Gastroesophageal sphincter (tissue), 4 donors: Measurements from ENCODE around the gene DMRTB1. TPM values are rescaled to one million over a fixed set of nuclear protein-coding genes. Genes with fewer than 3 reads are reported as not detected.

Source experiments
- ATAC-seq: fragments of 150-250 bp; one replicate; pipeline ENCODE4 v1.9.1; 2016; ENCODE audit warnings: mild to moderate bottlenecking, moderate library complexity
- H3K27ac ChIP-seq, 4 donors: fragments of 200-600 bp; sonication (generic) in 3 of 4; 1 replicate in 3 of 4; 2 replicates in 1 of 4; pipeline ENCODE4 v1.5.1; 2016 to 2019
- H3K27me3 ChIP-seq: fragments of 200-600 bp; sonication (generic); one replicate; pipeline ENCODE4 v1.5.1; 2019
- H3K36me3 ChIP-seq, 2 donors: fragments of 200-600 bp; sonication (generic); one replicate each; pipeline ENCODE4 v1.5.1; 2019; ENCODE audit warnings: control low read depth in 1 of 2
- H3K4me1 ChIP-seq, 3 donors: fragments of 200-600 bp; sonication (generic); 1 replicate in 2 of 3; 2 replicates in 1 of 3; pipeline ENCODE4 v1.5.1; 2016 to 2019; ENCODE audit warnings: control low read depth in 2 of 3
- H3K4me3 ChIP-seq, 2 donors: fragments of 200-600 bp; sonication (generic); one replicate each; pipeline ENCODE4 v1.5.1; 2019; ENCODE audit warnings: mild to moderate bottlenecking in 1 of 2, moderate library complexity in 1 of 2
- H3K9me3 ChIP-seq, 3 donors: fragments of 200-600 bp; sonication (generic); one replicate each; pipeline ENCODE4 v1.5.1; 2017 to 2019; ENCODE audit warnings: control low read depth in 2 of 3
- CTCF ChIP-seq, 4 experiments: fragments of 200-600 bp in 2 of 4; fragments of 450-650 bp in 2 of 4; sonication (generic) in 1 of 4; IDR thresholded peaks; one replicate each; pipeline ENCODE4 v1.5.1; 2017 to 2019; ENCODE audit warnings: antibody characterized with exemption in 4 of 4, mild to moderate bottlenecking in 2 of 4, moderate library complexity in 2 of 4
- EP300 ChIP-seq: sonication (generic); formaldehyde crosslinking; IDR thresholded peaks from one replicate; pipeline ENCODE4 v1.6.1; 2017; ENCODE audit warnings: antibody characterized with exemption, mild to moderate bottlenecking
- POLR2A ChIP-seq, 2 donors: fragments of 450-650 bp; IDR thresholded peaks; one replicate each; pipeline ENCODE4 v1.6.1; 2017; ENCODE audit warnings: antibody characterized with exemption in 2 of 2, mild to moderate bottlenecking in 2 of 2, moderate library complexity in 1 of 2
- POLR2AphosphoS5 ChIP-seq: sonication (generic); formaldehyde crosslinking; IDR thresholded peaks from one replicate; pipeline ENCODE4 v1.6.1; 2017; ENCODE audit warnings: antibody characterized with exemption
- WGBS, 2 donors: methylation state at CpG; one replicate each; pipeline ENCODE4 v1.1.5; 2018; ENCODE audit warnings: low coverage in 1 of 2; 5-methylcytosine and 5-hydroxymethylcytosine counted together
- total RNA-seq, 4 donors: library from RNA; depleted of rRNA; stranded (reverse); fragments of >200 nt; gene quantifications; one replicate each; pipeline ENCODE4 v1.1.0, GENCODE V29; 2016

Gene DMRTB1
- total RNA-seq, 4 donors from 2014 or later: not detected

DNA sequence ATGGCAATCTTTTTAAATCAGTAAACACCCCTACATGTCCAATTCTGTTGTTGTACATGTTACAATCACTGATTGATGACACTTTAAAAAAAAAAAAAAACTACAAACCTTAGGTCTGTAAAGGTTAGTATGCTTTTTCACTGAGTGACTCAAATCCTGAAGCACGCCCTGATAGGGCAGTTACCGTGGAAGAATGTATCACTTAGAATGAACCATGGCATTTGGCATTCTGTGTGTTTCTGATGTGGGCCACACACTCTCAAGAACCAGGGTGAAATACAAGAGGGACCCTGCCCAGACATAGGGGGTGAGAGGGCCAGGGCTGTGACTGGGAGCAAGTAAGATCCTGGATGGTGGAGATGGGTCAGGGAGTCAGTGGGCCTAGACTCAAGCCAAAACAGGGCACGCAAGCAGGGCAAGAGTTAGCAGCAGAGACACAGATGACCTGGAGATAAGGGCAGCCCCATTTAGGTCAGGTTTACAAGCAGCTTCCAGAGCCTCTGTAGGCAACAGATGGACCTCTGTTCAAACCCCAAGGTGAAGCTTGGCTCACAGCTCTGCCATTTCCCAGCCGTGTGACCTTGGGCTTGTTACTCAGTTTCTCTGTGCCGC is 47.6 kb upstream of the DMRTB1 start:
- Histone ChIP-seq H3K27me3 (peaks cover 32% of the 10 kb centered on the region), H3K4me3 (no peak overlapping the region), H3K27ac (no peak overlapping the region), H3K9me3 (no peaks in the 10 kb centered on the region), H3K36me3 (no peaks in the 10 kb centered on the region), H3K4me1 (no peaks in the 10 kb centered on the region)
- TF ChIP-seq CTCF (IDR thresholded peaks at IDR 0.05) (no peak), EP300 (no peak), POLR2A (IDR thresholded peaks at IDR 0.05) (no peak), POLR2AphosphoS5 (no peak)
- 74 to 76% methylated on average over 3 of the region's 5 CpGs for WGBS, 2 donors
- ATAC-seq: no peak

GRCh38 chr1:53412285-53413174 is 46.7 kb upstream of the DMRTB1 start:
- TF ChIP-seq EP300 (no peak), CTCF (IDR thresholded peaks at IDR 0.05) (no peak), POLR2AphosphoS5 (no peak), POLR2A (IDR thresholded peaks at IDR 0.05) (no peak)
- WGBS, 2 donors: 100% methylated on average over 3 to 4 of the region's 10 CpGs
- Histone ChIP-seq H3K9me3 (no peaks in the 10 kb centered on the region), H3K27ac (no peak overlapping the region), H3K4me3 (no peak overlapping the region), H3K27me3 (peaks cover 23% of the 10 kb centered on the region), H3K4me1 (peaks cover 0 to 8% (median 0%) of the 10 kb centered on the region in 3 donors), H3K36me3 (no peaks in the 10 kb centered on the region)
- peak; percentile 7 for ATAC-seq

DNA sequence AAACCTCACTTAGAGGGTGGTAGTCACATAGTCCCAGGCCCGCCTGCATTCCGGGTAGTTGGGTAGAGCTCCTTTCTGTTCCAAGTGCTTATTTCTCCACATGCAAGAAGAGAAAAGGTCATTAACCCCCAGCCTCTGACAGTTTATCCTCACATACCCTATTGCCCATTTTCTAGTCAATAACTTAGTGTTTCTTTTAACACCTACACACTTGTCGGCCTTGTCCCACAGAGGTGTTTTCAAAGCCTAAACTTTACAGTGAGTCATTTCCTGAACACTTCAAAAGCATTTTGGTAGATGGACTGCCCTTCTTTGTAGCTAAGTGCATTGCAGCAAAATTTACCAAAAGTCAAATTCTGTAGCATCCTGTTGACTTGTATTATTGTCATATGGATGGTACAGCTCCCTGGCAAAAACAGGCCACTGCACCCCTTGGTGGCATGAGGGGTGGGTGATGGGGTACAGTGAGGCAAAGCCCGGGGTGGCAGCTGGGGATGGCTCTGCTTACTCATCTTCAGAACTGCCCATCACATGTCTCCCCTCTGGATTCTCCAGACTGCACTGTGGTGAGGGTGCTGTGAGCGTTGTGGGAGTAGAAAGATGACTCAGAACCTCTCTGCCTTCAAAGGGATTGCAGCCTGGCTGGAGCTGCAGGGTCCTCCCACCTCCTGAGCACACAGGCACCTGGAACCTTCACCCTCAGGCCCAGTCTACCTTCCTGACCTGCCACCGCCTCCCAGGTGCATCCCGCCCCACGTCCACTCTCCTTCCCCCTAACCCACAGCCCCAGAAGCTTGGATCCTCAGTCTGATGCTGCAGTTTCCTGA is 45.8 kb upstream of the DMRTB1 start:
- 73% methylated on average over 2 to 4 of the region's 8 CpGs for WGBS, 2 donors
- ATAC-seq: no peak
- Histone ChIP-seq H3K4me1 (peaks cover 0 to 16% (median 0%) of the 10 kb centered on the region in 3 donors), H3K9me3 (no peaks in the 10 kb centered on the region), H3K27me3 (peaks cover 16% of the 10 kb centered on the region), H3K4me3 (no peak overlapping the region), H3K27ac (no peak overlapping the region), H3K36me3 (no peaks in the 10 kb centered on the region)
- no peak for TF ChIP-seq EP300
- no peak for TF ChIP-seq POLR2A (IDR thresholded peaks at IDR 0.05)
- no peak for TF ChIP-seq CTCF (IDR thresholded peaks at IDR 0.05)
- no peak for TF ChIP-seq POLR2AphosphoS5

GRCh38 chr1:53414632-53415031 is 44.6 kb upstream of the DMRTB1 start:
- no peaks in the 10 kb centered on the region for H3K9me3 ChIP-seq
- peaks cover 3% of the 10 kb centered on the region for H3K27me3 ChIP-seq
- TF ChIP-seq POLR2AphosphoS5 (no peak), POLR2A (IDR thresholded peaks at IDR 0.05) (no peak), EP300 (no peak), CTCF (IDR thresholded peaks at IDR 0.05) (no peak)
- H3K4me1 ChIP-seq: peaks cover 0 to 23% (median 0%) of the 10 kb centered on the region in 3 donors
- H3K27ac ChIP-seq: no peak overlapping the region
- ATAC-seq: no peak
- no peak overlapping the region for H3K4me3 ChIP-seq
- no peaks in the 10 kb centered on the region for H3K36me3 ChIP-seq
- 100% methylated on average over 3 of the region's 4 CpGs; no CpG with 5 or more reads in 1 of the 2 donors for WGBS, 2 donors
